NCI-H82 treated with DMSO at 0.1 percent for 48 hours (cell line): ENCODE results near the gene RYR2.
"Not testable (repeated sequence)": the region's sequence is repeated elsewhere in the genome, so short reads cannot be mapped to it uniquely, and the experiment has no call there.

Source experiments
- DNase-seq: peaks from one replicate; lab custom pipeline; 2025; ENCODE audit not compliant: unreplicated experiment; lab: John Stamatoyannopoulos, UW

Gene RYR2

DNA sequence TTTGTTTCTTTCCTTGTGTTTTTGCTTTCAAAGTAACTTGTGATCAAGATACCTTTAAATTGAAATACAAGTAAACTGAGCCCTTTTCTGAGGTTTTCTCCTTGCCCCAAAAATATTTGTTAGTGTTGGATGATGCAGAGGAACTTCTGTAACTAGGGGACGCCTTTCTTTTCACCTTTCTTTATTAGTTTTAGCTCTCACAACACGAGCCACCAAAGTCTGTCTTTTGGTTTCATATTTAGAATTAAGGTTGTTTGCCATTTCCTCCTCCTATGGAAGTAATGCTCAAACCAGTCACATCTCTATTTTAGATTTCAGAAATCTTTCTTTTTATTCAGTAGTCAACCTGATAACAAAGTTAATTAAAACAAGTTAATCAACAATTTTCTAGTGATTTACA is 727.9 kb downstream of the RYR2 start:
- DNase-seq, result no peak

DNA sequence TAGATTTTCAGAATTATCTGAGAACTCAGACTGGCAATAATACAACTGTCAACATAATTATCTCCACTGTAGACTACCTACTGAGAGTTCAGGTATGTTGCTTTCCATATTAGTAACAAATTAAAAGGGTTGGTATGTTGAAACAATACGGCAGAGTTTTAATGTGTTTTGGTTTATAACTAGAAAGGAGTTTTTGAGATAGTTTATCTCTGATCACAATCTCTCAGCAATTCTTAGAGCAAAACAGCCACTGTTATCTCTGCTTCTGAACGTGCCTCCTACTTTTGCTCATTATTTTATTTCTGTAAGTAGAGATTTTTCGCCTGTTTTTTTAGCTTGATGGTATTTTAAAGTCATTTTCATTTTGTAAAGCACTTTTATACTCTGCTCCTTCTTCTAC is 730.0 kb downstream of the RYR2 start:
- DNase-seq, result no peak

DNA sequence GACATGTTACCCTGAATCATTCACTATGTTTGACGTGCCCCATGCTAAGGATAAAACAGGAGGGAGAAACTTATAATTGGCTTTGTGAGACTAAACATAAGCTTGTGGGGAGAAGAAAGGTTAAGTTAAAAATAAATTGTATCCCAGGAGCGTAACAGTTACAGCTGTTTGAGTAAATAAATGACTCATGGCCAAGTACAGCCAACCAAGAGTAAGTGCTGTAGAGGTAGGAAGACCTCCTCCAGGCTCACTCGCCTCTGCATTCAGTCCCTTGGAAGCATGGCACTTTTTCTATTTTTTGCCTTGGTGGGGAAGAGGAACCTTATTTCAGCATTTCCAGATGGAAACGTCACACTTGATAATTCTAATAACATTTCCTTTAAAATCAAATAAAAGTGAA is 732.3 kb downstream of the RYR2 start:
- DNase-seq, result no peak

DNA sequence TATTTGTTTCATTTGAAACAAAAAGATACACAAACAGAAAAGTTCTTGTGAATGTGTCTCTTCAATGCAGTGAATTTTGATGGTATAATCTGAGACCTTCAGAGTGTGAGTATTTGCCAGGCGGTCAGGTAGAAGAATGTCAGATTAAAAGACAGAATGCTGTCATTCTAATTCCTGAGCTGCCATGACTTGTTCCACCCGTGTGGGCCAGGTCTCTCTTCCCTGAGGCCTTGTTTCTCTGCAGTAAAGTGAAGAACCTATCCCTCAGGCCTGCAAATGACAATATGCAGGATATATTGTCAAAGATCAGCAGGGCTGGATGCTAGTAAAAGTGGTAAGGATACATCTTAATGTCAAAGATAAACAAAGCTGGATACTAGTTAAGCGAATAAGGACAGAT is 737.4 kb downstream of the RYR2 start:
- no peak for DNase-seq

DNA sequence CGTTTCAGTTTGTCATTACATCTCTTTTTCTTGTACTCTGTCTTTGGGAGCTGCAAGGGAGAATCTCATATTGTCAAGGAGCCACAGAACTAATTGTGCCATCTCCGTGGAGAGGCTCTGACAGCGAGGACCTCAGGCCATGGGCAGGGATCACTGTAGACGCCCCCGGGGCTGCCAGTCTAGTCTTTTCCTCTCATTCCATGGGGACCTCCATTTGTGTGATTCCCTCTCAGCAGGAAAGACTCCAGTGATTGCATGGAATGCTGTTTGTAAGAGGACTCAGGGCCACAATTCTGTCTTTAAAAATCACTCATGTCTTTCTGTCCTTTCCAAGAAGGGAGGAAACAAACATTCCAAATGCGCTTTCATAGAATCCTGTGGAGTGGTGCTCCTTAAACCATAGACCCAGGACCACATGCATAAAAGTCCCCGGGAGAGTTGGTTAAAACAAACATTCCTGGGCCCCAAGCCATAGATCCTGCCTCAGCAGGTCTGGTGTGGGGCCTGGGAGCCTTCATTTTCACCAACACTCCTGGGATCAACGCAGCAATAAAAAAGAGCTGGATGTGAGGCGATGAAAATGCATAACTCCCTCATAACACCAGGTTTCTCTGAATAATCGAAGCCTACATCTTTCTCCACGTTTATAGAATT is 744.2 kb downstream of the RYR2 start:
- no peak for DNase-seq

DNA sequence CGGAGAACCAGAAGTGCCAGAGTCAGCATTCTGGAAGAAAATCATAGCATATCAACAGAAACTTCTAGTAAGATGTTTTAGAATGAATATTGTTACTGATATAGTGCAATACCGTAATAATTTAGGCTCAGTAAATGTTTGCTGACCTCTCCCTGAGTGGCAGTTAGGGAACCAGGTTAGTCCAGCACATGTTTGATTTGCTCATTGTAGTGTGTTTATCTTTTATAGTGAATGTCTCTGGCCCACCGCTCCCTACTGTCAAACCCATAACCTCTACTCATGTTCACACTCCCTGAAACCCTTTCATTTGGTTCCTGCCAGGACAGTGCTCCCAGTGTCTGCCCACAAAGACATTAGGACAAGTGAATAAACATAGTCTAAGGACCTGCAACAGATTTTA is 746.1 kb downstream of the RYR2 start:
- no peak for DNase-seq

DNA sequence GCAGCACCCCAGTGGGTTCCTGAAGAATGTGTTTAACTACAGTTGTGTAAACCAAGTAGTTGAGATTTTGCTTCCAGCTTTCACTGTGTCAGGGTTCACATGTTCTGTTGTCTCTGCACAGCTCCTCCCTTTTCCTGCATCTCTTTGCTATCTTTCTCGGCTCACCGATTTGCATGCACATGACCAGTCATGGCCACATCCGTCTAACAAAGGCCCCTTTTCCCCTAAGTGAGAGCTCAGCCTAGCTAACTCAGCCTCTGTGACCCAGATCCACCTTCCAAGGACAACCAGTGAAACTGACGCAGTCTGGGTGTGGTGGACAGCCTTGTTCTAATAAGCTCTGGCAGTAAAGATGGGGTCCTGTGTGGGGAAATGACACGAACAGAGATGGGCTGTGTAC is 747.6 kb downstream of the RYR2 start:
- no peak for DNase-seq

DNA sequence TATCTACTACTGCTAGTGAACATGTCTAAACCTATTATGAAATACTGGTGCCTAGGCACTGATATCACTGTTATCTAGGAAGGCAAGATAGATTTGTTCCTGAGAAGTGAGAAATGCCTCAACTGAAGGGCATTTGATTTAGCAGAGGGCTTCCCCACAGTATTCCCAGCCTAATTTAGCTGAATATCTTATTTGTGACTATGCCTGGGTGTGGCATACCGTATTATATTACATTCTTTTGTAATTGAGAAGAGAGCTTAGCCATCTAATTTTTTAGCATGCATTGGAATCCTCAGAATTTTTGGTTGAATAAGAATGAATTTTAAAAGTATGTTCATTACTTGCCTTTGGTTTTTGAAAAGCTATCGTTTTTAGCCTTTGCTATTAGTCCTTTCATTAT is 749.6 kb downstream of the RYR2 start:
- no peak for DNase-seq

DNA sequence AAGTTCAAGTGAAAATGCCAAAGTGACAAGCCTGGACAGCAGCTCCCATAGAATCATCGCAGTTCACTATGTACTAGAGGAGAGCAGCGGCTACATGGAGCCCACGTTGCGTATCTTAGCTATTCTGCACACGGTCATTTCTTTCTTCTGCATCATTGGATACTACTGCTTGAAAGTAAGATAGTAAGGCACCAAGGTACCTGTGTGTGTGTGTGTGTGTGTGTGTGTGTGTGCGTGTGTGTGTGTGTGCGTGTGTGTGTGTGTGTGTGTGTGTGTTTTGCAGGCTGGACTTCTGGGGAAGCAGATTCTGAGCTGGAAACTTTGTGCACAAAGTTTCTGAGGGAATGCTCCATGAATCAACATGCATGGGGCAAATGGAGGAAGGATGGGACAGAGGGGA is 750.2 kb downstream of the RYR2 start:
- no peak for DNase-seq

DNA sequence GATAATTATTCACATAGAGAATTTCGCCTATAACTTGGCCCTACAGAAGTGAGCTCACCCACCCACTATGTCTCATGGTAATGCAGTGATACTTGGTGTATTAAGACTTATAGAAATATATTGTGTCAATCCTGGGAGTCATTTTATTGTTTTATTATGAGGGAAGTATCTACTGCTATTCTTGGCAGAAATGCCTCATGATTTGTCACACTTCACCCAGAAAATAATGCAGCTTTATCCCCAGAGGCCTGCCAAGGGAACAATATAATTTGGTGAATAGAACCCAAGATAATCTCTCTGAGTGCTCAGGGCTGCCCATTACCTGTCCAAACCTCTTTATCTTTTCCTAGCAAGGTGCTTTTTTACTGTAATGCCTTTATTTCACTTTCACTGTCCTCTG is 750.7 kb downstream of the RYR2 start:
- DNase-seq, result no peak

DNA sequence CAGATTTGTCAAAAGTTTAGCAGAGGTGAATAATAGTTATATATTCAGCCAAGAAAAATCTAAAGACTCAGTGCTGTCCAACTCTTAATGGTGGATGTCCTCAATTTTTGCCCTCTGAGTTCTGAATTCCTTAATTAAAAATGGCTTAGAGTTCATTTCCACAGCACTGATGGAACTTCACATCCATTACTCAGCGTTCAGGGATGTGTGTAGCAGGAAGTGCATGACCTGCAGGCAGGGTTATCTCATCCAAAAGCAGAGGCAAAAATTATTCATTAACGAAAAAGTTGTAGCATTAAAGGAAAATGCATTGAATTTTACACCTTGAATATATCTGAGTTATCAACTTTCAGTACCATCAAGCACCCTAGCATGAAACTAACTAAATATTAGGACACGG is 752.1 kb downstream of the RYR2 start:
- DNase-seq, result no peak

DNA sequence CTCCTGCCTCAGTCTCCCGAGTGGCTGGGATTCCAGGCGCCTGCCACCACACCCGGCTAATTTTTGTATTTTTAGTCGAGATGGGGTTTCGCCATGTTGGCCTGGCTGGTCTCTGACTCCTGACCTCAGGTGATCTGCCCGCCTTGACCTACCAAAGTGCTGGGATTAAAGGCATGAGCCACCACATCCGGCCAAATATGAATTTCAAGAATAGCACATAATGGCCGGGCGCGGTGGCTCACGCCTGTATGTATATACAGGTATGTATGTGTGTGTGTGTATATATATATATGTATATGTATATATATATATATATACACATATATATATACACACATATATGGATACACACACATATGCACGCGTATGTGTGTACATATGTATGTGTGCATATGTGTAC is 753.6 kb downstream of the RYR2 start:
- DNase-seq, result no peak

DNA sequence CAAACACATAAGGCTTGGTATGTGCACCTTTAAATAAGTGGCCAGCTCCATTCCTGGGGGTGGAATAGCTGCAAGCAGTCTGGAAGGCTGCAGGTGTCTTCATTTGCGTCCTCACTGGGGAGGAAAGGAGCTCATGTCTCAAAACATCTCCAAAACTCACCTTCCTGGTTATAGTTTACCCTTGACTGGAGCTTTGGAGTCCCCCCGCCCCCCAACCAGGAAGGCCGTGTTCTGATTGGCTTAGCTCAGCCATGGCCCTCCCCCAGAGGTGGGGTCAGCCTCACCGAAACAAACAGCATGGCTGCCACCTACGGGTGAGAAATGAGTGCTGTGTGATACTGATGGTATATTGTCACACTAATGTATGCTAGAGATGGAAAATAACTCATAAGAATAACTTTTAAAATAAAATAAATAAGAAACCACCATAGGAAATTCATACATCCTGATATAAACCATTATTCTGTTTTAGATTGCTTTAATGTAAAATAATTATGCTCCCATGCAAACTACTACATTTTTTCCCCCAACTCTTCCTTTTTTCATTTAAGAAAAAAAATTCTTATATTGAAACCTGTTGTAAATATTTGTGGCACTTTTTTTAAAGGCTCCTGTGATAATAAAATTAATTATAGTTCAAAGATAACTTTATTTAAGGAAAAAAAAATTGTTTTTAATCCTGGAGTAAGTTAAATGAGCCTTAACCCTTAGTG is 757.9 kb downstream of the RYR2 start:
- DNase-seq, result peak; percentile 32

DNA sequence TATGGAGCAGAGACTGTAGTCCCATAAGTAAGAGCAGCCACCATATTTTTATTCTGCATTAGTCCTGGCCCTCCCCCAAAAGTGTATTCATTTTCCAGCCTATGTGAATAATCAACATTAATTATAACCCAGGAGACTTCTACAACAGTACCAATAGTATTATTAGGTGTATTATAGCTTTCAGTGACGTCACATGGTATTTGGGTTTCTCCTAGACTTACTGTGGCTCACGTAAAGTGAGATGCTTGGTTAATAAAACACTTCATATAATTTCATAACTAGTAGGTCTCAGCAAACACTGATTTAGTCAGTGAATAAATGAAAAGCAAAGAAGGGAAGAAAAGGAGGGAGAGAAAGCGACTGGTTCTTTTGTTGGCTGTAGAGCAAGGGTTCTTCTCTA is 762.5 kb downstream of the RYR2 start:
- DNase-seq, result no peak

DNA sequence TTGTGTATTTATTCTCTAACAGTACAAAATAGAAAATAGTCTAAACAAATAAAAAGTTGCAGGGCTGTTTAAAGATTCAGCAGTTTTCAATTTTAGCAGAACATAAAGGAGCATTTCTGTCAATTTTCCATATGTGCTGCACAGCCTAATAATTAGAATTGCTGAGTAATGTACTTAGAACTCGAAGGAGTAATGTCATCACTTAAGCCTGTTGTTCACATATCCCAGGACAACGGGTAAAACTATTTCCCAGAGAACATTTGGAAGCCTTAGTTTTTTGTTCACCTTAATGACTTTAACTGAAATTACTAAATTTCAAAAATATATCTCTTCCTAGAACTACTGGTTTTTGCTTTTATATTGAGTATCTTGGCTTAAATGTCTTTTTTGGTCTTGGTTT is 767.1 kb downstream of the RYR2 start:
- DNase-seq, result no peak

DNA sequence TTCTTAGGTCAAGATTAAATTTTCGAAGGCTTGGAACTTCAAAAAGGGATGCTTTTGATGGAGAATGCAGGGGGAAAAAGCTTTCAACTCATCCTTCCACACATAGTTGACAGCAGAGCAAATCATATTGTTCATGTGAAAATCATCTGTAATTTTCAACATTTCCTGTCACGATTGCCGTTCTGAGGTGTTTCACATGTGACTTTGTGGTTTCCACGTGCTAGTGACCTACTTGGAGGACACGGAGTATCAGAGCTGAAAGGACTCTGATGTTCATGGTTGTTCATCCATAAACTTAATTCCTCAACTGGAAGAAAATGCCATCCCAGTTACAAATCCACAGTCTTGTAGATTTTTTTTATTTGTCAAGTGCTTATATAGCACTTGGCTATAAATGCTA is 769.6 kb downstream of the RYR2 start:
- no peak for DNase-seq

DNA sequence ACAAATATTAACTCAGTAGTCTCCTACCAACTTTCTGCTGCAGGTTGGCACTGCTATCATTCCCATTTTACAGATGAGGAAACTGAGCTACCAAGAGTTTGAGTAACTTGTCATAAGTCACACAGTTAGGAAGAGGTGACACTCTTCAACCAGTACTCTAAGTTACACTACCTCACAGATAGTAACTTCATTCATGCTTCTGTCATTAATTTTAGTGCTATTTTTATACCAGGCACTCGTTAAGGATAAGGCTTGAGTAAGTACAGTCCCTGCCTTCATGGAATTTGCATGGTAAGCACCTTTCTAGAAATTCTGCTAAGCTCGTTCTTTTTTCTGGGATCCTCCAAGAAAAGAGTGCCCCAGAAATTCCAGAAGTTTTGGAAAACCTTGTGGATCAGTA is 770.1 kb downstream of the RYR2 start:
- DNase-seq, result no peak

DNA sequence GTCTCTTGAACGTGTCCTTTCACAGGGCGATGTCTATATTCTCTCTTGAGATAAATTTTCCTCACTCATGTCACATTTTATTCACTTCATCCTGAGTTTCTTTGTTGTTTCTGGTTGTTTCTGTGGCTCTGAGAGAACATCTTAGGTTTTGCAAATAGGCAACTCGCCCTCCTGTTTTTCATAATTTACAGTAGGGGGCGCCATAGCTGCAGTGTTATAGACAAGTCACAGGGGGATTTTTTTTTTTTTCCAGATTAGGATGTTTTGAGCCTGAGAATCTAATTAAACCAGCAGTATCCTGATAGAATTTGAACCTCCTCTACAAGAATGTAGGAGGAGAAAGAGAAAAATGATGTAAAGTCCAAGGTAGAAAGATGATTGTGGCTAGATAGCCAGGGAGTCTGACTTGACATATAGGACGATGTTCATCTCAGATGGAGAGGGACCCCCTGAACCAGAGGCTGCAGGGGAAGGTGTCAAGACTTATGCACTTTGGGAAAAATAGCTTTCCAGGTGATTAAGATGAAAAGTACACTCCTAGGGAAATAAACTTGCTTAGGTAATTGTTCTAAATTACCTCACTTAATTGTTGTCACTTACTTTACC is 772.4 kb downstream of the RYR2 start:
- DNase-seq, result peak; percentile 7

DNA sequence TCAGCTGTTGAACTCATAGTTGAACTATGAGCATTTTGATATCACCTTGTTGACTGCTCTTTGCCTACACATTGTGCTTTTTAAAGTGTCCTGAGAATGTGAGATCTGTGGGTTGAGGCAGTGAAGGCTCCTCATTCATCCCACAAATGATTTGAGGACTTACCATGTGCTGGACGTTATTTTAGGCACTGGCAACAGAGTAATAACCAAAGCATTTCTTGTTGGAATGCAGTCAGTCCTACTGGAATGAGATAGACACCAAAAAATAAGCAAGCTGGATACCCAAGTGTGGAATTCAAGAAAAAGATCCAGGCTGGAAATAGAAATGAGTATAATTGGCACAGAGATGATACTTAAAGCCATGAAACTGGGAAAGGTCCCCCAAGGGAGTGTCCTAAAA is 775.3 kb downstream of the RYR2 start:
- no peak for DNase-seq

DNA sequence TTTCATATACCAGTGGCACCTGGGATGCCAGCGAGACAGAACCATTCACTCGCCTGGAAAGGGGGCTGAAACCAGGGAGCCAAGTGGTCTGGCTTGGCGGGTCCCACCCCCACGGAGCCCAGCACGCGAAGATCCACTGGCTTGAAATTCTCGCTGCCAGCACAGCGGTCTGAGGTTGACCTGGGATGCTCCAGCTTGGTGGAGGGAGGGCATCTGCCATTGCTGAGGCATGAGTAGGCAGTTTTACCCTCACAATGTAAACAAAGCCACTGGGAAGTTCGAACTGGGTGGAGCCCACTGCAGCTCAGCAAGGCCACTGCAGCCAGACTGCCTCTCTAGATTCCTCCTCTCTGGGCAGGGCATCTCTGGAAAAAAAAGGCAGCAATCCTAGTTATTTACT is 778.6 kb downstream of the RYR2 start:
- not testable (repeated sequence) for DNase-seq

DNA sequence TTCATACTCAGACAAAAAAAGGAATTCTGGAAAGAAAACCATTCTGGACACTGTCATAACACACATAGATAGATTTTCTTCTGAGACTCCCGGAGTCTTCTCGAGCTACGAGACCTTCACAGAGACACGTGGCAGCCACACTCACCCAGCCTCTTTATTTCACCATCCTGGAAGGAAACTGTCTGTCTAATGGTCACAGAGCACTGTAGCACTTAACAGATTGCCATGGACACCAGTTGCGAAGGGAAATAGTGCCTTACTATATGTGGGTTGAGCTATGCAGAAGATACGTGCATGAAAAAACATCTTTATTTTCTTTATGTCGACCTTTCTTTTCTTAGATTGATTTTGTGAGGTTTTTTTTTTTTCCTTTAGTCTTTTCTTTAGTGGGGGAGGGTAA is 790.9 kb downstream of the RYR2 start:
- DNase-seq, result no peak

DNA sequence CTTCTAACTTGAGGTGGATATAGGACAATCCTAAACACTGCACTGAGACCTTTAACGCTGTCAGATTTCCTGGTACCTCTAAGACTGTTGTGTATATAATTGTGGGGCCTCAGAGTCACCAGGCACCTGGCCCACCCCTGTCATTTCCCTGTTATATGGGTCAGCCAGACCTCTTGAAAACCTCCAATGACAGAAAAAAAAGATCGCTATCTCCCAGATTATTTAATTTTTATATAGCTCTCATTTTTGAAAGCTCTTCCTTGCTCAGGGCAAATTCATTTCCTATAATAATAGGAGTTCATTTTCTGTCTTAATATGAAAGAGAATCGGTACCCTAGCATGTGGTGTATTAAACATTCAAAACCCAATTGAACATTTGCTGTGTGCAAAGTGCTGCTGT is 792.1 kb downstream of the RYR2 start:
- DNase-seq, result no peak

DNA sequence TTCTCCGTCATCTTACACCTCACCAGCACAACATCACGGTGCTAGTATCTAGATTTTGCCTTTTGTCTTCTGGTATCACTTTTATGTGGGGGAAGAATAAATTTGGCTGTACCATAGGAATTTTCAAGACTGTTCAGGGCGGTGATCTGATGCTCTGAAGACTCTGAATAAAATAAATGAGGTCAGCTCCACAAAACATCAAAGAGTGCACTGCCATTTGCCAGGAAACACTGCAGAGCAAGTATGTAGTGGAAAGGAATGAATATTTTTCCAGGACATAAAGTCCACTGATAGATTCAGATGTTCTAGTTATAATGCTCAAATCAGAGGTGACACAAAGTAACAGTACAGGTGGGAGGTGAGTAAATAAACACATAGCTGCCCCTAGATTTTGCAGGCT is 792.5 kb downstream of the RYR2 start:
- DNase-seq, result no peak
